HCT116 (cell line): ENCODE measurements around the gene PSMG3. TPM values are rescaled to one million over a fixed set of nuclear protein-coding genes. Genes with fewer than 3 reads are reported as not detected.

Experiments
- ATAC-seq: fragments of 200-7000 bp; cut with Tn5 transposase; 2 replicates; pipeline ENCODE4 v1.9.1; 2020; ENCODE audit warnings: mild to moderate bottlenecking, moderate library complexity
- BruUV-seq: library from RNA; stranded (reverse); fragments of 400-500 nt; replicated peaks from 2 replicates; lab custom pipeline; 2021; lab: Mats Ljungman, UMichigan
- CTCF ChIA-PET: fragments of 300-600 bp; sonication (Branson Sonifier 250); formaldehyde crosslinking; loops from one replicate; lab custom pipeline; 2021; ENCODE audit warnings: antibody characterized with exemption; lab: Charles Lee
- POLR2A ChIA-PET: fragments of 300-600, 350-600 bp; sonication (Branson Sonifier 250); formaldehyde crosslinking; loops from one replicate; lab custom pipeline; 2021; ENCODE audit warnings: antibody characterized with exemption; lab: Charles Lee
- RAD21 ChIA-PET, 2 experiments: fragments of 300-600 bp; sonication (Branson Sonifier 250); formaldehyde crosslinking; loops; one replicate each; lab custom pipeline; 2023; ENCODE audit warnings: low total read pairs in 2 of 2; ENCODE audit not compliant: uncharacterized antibody in 2 of 2, unreplicated experiment in 2 of 2, low non-redundant PET in 1 of 2; lab: Charles Lee
- DNase-seq: peaks from one replicate; pipeline ENCODE4 v3.0.0-alpha.2; 2010; ENCODE audit warnings: low read depth, low spot score
- H2AFZ ChIP-seq: fragments of 200-600 bp; shearing (Covaris generic), sonication (generic); 2 replicates; pipeline ENCODE4 v1.6.1; 2017; ENCODE audit warnings: low read depth, mixed run types, mixed read lengths, antibody characterized with exemption, low read length; ENCODE audit not compliant: poor library complexity, severe bottlenecking
- H3K27ac ChIP-seq: 2 replicates; pipeline ENCODE4 v1.5.1; 2012; ENCODE audit warnings: low read depth, low read length
- H3K27me3 ChIP-seq: fragments of 200-600 bp; sonication (generic); 2 replicates; pipeline ENCODE4 v1.6.1; 2016; ENCODE audit warnings: mixed run types, low read length, mixed read lengths; ENCODE audit not compliant: insufficient read depth
- H3K36me3 ChIP-seq, 2 experiments: fragments of 200-500 bp in 1 of 2; fragments of 200-600 bp in 1 of 2; sonication (Bioruptor generic) in 1 of 2; sonication (generic) in 1 of 2; 2 replicates each; pipeline versions ENCODE4 v1.5.1 to v1.6.1; 2014 to 2016; ENCODE audit warnings: low read length in 2 of 2, inconsistent platforms in 1 of 2, mixed read lengths in 1 of 2, mixed run types in 1 of 2; ENCODE audit not compliant: insufficient read depth in 2 of 2, control insufficient read depth in 1 of 2
- H3K4me1 ChIP-seq, 2 experiments: fragments of 200-600 bp in 1 of 2; sonication (generic) in 1 of 2; 2 replicates each; pipeline versions ENCODE4 v1.5.1 to v1.6.1; 2012 to 2017; ENCODE audit warnings: low read length in 2 of 2, inconsistent platforms in 1 of 2, mild to moderate bottlenecking in 1 of 2, mixed read lengths in 1 of 2, mixed run types in 1 of 2, moderate library complexity in 1 of 2; ENCODE audit not compliant: insufficient read depth in 2 of 2, control insufficient read depth in 1 of 2
- H3K4me2 ChIP-seq: fragments of 200-600 bp; sonication (generic); 2 replicates; pipeline ENCODE4 v1.6.1; 2017; ENCODE audit warnings: mixed run types, low read length, mixed read lengths
- H3K4me3 ChIP-seq, 2 experiments: fragments of 200-600 bp in 1 of 2; sonication (generic) in 1 of 2; replicated peaks in 1 of 2; 2 replicates each; pipeline ENCODE4 v1.5.1; 2011 to 2016; ENCODE audit warnings: low read length in 2 of 2, control low read depth in 1 of 2, low read depth in 1 of 2, mild to moderate bottlenecking in 1 of 2, mixed read lengths in 1 of 2, mixed run types in 1 of 2
- H3K79me2 ChIP-seq: fragments of 200-600 bp; sonication (generic); 2 replicates; pipeline ENCODE4 v1.6.1; 2017; ENCODE audit warnings: mild to moderate bottlenecking, mixed run types, low read length, moderate library complexity, mixed read lengths; ENCODE audit not compliant: insufficient read depth
- H3K9ac ChIP-seq: fragments of 200-600 bp; sonication (generic); 2 replicates; pipeline ENCODE4 v1.6.1; 2016; ENCODE audit warnings: low read length, mixed read lengths
- H3K9me2 ChIP-seq: fragments of 200-600 bp; sonication (generic), shearing (Covaris generic); 2 replicates; pipeline ENCODE4 v1.6.1; 2017; ENCODE audit warnings: mixed run types, mild to moderate bottlenecking, moderate library complexity; ENCODE audit not compliant: insufficient read depth
- H3K9me3 ChIP-seq, 2 experiments: fragments of 200-500 bp in 1 of 2; fragments of 200-600 bp in 1 of 2; sonication (Bioruptor generic) in 1 of 2; sonication (generic) in 1 of 2; 2 replicates each; pipeline ENCODE4 v1.6.1; 2014 to 2017; ENCODE audit warnings: low read length in 2 of 2, mixed read lengths in 2 of 2, inconsistent platforms in 1 of 2, low read depth in 1 of 2, mild to moderate bottlenecking in 1 of 2, mixed run types in 1 of 2, moderate library complexity in 1 of 2; ENCODE audit not compliant: control insufficient read depth in 1 of 2, insufficient read depth in 1 of 2
- H4K20me1 ChIP-seq: fragments of 200-600 bp; sonication (generic), shearing (Covaris generic); 2 replicates; pipeline ENCODE4 v1.6.1; 2017; ENCODE audit warnings: mixed run types, mild to moderate bottlenecking, moderate library complexity; ENCODE audit not compliant: insufficient read depth
- ATF3 ChIP-seq: IDR thresholded peaks from 2 replicates; pipeline ENCODE4 v1.6.1; 2012
- CBX3 ChIP-seq: IDR thresholded peaks from 2 replicates; pipeline ENCODE4 v1.6.1; 2012; ENCODE audit warnings: low read depth
- CEBPB ChIP-seq: IDR thresholded peaks from 2 replicates; pipeline ENCODE4 v1.6.1; 2012; ENCODE audit warnings: low read depth
- CTCF ChIP-seq, 3 experiments: fragments of 200-600 bp in 1 of 3; sonication (generic) in 1 of 3; IDR thresholded peaks in 2 of 3; conservative IDR thresholded peaks in 1 of 3; 2 replicates each; pipeline ENCODE4 v1.5.1; 2012 to 2017; ENCODE audit warnings: low read depth in 2 of 3, low read length in 2 of 3, antibody characterized with exemption in 1 of 3, borderline replicate concordance in 1 of 3, control low read depth in 1 of 3, mild to moderate bottlenecking in 1 of 3, mixed read lengths in 1 of 3, mixed run types in 1 of 3, moderate library complexity in 1 of 3; ENCODE audit not compliant: insufficient read depth in 1 of 3
- EGR1 ChIP-seq: IDR thresholded peaks from 2 replicates; pipeline ENCODE4 v1.6.1; 2012; ENCODE audit warnings: low read depth
- ELF1 ChIP-seq: IDR thresholded peaks from 2 replicates; pipeline ENCODE4 v1.6.1; 2012; ENCODE audit warnings: low read depth, borderline replicate concordance
- EZH2 ChIP-seq: fragments of 200-600 bp; sonication (generic); IDR thresholded peaks from 2 replicates; pipeline ENCODE4 v1.6.1; 2017; ENCODE audit warnings: antibody characterized with exemption, mixed run types
- EZH2phosphoT487 ChIP-seq: fragments of 200-600 bp; IDR thresholded peaks from 2 replicates; pipeline ENCODE4 v1.6.1; 2018; ENCODE audit warnings: antibody characterized with exemption, borderline replicate concordance
- FOSL1 ChIP-seq: IDR thresholded peaks from 2 replicates; pipeline ENCODE4 v1.6.1; 2012; ENCODE audit warnings: low read depth
- MAX ChIP-seq: IDR thresholded peaks from 2 replicates; pipeline ENCODE4 v1.6.1; 2012
- POLR2A ChIP-seq: IDR thresholded peaks from 2 replicates; pipeline ENCODE4 v1.7.0; 2011; ENCODE audit warnings: borderline replicate concordance; ENCODE audit not compliant: insufficient read depth, insufficient read length; ENCODE audit errors: extremely low read depth
- POLR2AphosphoS5 ChIP-seq: IDR thresholded peaks from 2 replicates; pipeline ENCODE4 v1.6.1; 2011; ENCODE audit warnings: mild to moderate bottlenecking, low read depth, low read length, moderate library complexity
- REST ChIP-seq: IDR thresholded peaks from 2 replicates; pipeline ENCODE4 v1.6.1; 2012; ENCODE audit warnings: low read depth
- SIN3A ChIP-seq: IDR thresholded peaks from 2 replicates; pipeline ENCODE4 v1.6.1; 2012; ENCODE audit warnings: low read depth
- SP1 ChIP-seq: IDR thresholded peaks from 2 replicates; pipeline ENCODE4 v1.6.1; 2012; ENCODE audit warnings: low read depth
- SRF ChIP-seq: IDR thresholded peaks from 2 replicates; pipeline ENCODE4 v1.6.1; 2012; ENCODE audit warnings: low read depth
- TCF7L2 ChIP-seq: IDR thresholded peaks from 2 replicates; pipeline ENCODE4 v1.7.0; 2011; ENCODE audit warnings: borderline replicate concordance, inconsistent platforms; ENCODE audit not compliant: insufficient read depth, insufficient read length; ENCODE audit errors: extremely low read depth
- ZBTB33 ChIP-seq: IDR thresholded peaks from 2 replicates; pipeline ENCODE4 v1.6.1; 2011; ENCODE audit warnings: mild to moderate bottlenecking, low read length, moderate library complexity; ENCODE audit not compliant: insufficient replicate concordance; ENCODE audit errors: extremely low read depth
- ZFX ChIP-seq: fragments of 450-650 bp; IDR thresholded peaks from 2 replicates; pipeline ENCODE4 v1.6.1; 2017
- intact Hi-C: fragments of 100-400 bp; cut with micrococcal nuclease; formaldehyde crosslinking; loops from 2 replicates; pipeline ENCODE4 v1.10.0; 2022
- total RNA-seq: library from RNA; stranded (reverse); gene quantifications from one replicate; pipeline ENCODE4 v1.2.1, GENCODE V29; 2021; ENCODE audit not compliant: unreplicated experiment

PSMG3 gene
- total RNA-seq, 1 experiment from 2014 or later, result 60.9 TPM

GRCh38 chr7:1544896-1545416 is 24.9 kb downstream of the PSMG3 start:
- peaks cover 4 to 9% of the 10 kb centered on the region in 2 experiments; a peak in 3 of 4 replicates for H3K36me3 ChIP-seq
- H3K4me3 ChIP-seq, result no peak overlapping the region
- H3K9ac ChIP-seq, result no peak overlapping the region
- H3K4me1 ChIP-seq, result no peaks in the 10 kb centered on the region
- ATAC-seq, result no peak
- POLR2A ChIA-PET, result interaction anchor here (1.2 kb wide), 1 partner anchor 11 kb away, joined by 3 read pairs; the partner anchor contains the start of gene TMEM184A
- no peak for DNase-seq
- H3K4me2 ChIP-seq, result no peak overlapping the region
- H3K79me2 ChIP-seq, result peaks cover under 1% of the 10 kb centered on the region; the same call in 1 of the 2 replicates
- RAD21 ChIA-PET, result no interaction called here
- H3K27ac ChIP-seq, result peak overlapping the region; percentile 43; the same call in 1 of the 2 replicates
- no TSS peak for BruUV-seq
- no peaks in the 10 kb centered on the region for H3K27me3 ChIP-seq
- no peaks in the 10 kb centered on the region for H3K9me2 ChIP-seq
- no peak overlapping the region for H2AFZ ChIP-seq
- CTCF ChIA-PET, result no interaction called here
- intact Hi-C loops, result no loop called here
- no peaks in the 10 kb centered on the region for H4K20me1 ChIP-seq
- H3K9me3 ChIP-seq, result no peaks in the 10 kb centered on the region
- TF ChIP-seq ELF1, result no peak
- TF ChIP-seq EZH2, result no peak
- no peak for TF ChIP-seq ATF3
- TF ChIP-seq TCF7L2, result no peak
- no peak for TF ChIP-seq EGR1
- TF ChIP-seq ZFX, result no peak
- TF ChIP-seq ZBTB33, result no peak
- no peak for TF ChIP-seq REST
- TF ChIP-seq CTCF (IDR thresholded peaks at IDR 0.05 in 2 of 3, conservative IDR thresholded peaks at IDR 0.05 in 1 of 3; ENCODE audit: borderline replicate concordance in 1 of 3, insufficient read depth in 1 of 3, low read depth in 2 of 3, low read length in 2 of 3), result no peak
- TF ChIP-seq EZH2phosphoT487, result no peak
- TF ChIP-seq SP1, result no peak
- TF ChIP-seq CEBPB, result no peak
- no peak for TF ChIP-seq SIN3A
- TF ChIP-seq SRF, result no peak
- no peak for TF ChIP-seq FOSL1
- TF ChIP-seq CBX3, result no peak
- no peak for TF ChIP-seq POLR2A
- TF ChIP-seq POLR2AphosphoS5, result no peak
- TF ChIP-seq MAX, result no peak
